DND-41 (cell line): ENCODE results near the gene DPP6.

Source experiments
- ATAC-seq: fragments of 200-7000 bp; cut with Tn5 transposase; 3 replicates; pipeline ENCODE4 v1.9.1; 2021; ENCODE audit warnings: low read depth; ENCODE audit not compliant: insufficient read depth
- DNase-seq: peaks from one replicate; pipeline ENCODE4 v3.0.0-alpha.2; 2020
- H2AFZ ChIP-seq: 2 replicates; pipeline ENCODE4 v1.6.0; 2012; ENCODE audit warnings: low read depth, low read length
- H3K27ac ChIP-seq: 2 replicates; pipeline ENCODE4 v1.5.1; 2012; ENCODE audit warnings: low read length, inconsistent platforms
- H3K27me3 ChIP-seq: fragments of 200-600 bp; sonication (generic); 2 replicates; pipeline ENCODE4 v1.6.0; 2012; ENCODE audit warnings: low read length, mild to moderate bottlenecking, inconsistent platforms; ENCODE audit not compliant: insufficient read depth, poor library complexity
- H3K36me3 ChIP-seq: 2 replicates; pipeline ENCODE4 v1.5.1; 2012; ENCODE audit warnings: low read length, inconsistent platforms; ENCODE audit not compliant: insufficient read depth
- H3K4me1 ChIP-seq: 2 replicates; pipeline ENCODE4 v1.5.1; 2012; ENCODE audit warnings: mild to moderate bottlenecking, low read length; ENCODE audit not compliant: insufficient read depth
- H3K4me2 ChIP-seq: 2 replicates; pipeline ENCODE4 v1.6.0; 2012; ENCODE audit warnings: mild to moderate bottlenecking, moderate library complexity, low read length, inconsistent platforms; ENCODE audit not compliant: insufficient read depth
- H3K4me3 ChIP-seq, 2 experiments: fragments of 200-600 bp in 1 of 2; shearing (Covaris generic) in 1 of 2; 2 replicates each; pipeline ENCODE4 v1.5.1; 2012 to 2016; ENCODE audit warnings: inconsistent platforms in 2 of 2, low read length in 2 of 2, mild to moderate bottlenecking in 2 of 2, low read depth in 1 of 2, moderate library complexity in 1 of 2
- H3K79me2 ChIP-seq: 2 replicates; pipeline ENCODE4 v1.6.0; 2012; ENCODE audit warnings: low read length, inconsistent platforms; ENCODE audit not compliant: insufficient read depth
- H3K9ac ChIP-seq: 2 replicates; pipeline ENCODE4 v1.6.0; 2012; ENCODE audit warnings: low read depth, mild to moderate bottlenecking, inconsistent platforms, low read length, moderate library complexity
- H3K9me3 ChIP-seq: 2 replicates; pipeline ENCODE4 v1.5.1; 2012; ENCODE audit warnings: low read length, moderate library complexity, mild to moderate bottlenecking, inconsistent platforms; ENCODE audit not compliant: insufficient read depth, severe bottlenecking
- H4K20me1 ChIP-seq: 2 replicates; pipeline ENCODE4 v1.6.0; 2012; ENCODE audit warnings: low read length; ENCODE audit not compliant: insufficient read depth
- EZH2 ChIP-seq: IDR thresholded peaks from 3 replicates; pipeline ENCODE4 v1.6.1; 2012; ENCODE audit warnings: borderline replicate concordance, low read depth, mild to moderate bottlenecking, moderate library complexity, low read length, inconsistent platforms; ENCODE audit not compliant: severe bottlenecking
- TF ChIP-seq, protein P1 (sequence below): IDR thresholded peaks from 2 replicates; pipeline ENCODE4 v1.5.1; 2012; ENCODE audit warnings: borderline replicate concordance, low read length, moderate library complexity, mild to moderate bottlenecking; ENCODE audit not compliant: poor library complexity, severe bottlenecking; ENCODE audit errors: extremely low read depth

Gene DPP6

GRCh38 chr7:154685564-154685901 is 633.3 kb downstream of the DPP6 start:
- Histone ChIP-seq H3K27me3 (no peaks in the 10 kb centered on the region), H3K9me3 (no peaks in the 10 kb centered on the region), H2AFZ (no peak overlapping the region), H3K27ac (no peak overlapping the region), H3K4me1 (no peaks in the 10 kb centered on the region), H3K4me3 (no peak overlapping the region), H3K36me3 (no peaks in the 10 kb centered on the region), H3K4me2 (no peak overlapping the region), H3K9ac (no peak overlapping the region), H4K20me1 (no peaks in the 10 kb centered on the region), H3K79me2 (no peaks in the 10 kb centered on the region)
- DNase-seq: no peak
- ATAC-seq: no peak
- no peak for TF ChIP-seq EZH2
- TF ChIP-seq, protein P1, sequence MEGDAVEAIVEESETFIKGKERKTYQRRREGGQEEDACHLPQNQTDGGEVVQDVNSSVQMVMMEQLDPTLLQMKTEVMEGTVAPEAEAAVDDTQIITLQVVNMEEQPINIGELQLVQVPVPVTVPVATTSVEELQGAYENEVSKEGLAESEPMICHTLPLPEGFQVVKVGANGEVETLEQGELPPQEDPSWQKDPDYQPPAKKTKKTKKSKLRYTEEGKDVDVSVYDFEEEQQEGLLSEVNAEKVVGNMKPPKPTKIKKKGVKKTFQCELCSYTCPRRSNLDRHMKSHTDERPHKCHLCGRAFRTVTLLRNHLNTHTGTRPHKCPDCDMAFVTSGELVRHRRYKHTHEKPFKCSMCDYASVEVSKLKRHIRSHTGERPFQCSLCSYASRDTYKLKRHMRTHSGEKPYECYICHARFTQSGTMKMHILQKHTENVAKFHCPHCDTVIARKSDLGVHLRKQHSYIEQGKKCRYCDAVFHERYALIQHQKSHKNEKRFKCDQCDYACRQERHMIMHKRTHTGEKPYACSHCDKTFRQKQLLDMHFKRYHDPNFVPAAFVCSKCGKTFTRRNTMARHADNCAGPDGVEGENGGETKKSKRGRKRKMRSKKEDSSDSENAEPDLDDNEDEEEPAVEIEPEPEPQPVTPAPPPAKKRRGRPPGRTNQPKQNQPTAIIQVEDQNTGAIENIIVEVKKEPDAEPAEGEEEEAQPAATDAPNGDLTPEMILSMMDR: no peak

- Histone ChIP-seq H3K27me3 (no peaks in the 10 kb centered on the region), H3K9me3 (no peaks in the 10 kb centered on the region), H3K4me1 (no peaks in the 10 kb centered on the region), H3K4me3 (no peak overlapping the region), H3K9ac (no peak overlapping the region), H2AFZ (no peak overlapping the region), H3K4me2 (no peak overlapping the region), H4K20me1 (no peaks in the 10 kb centered on the region), H3K36me3 (no peaks in the 10 kb centered on the region), H3K79me2 (no peaks in the 10 kb centered on the region), H3K27ac (no peak overlapping the region)
- ATAC-seq (no peak), DNase-seq (no peak)
- no peak for TF ChIP-seq EZH2
- TF ChIP-seq, protein P1: no peak
Measured at GRCh38 chr7:154686305-154686704, 634.1 kb downstream of the DPP6 start.

GRCh38 chr7:154688952-154689351 is 636.8 kb downstream of the DPP6 start:
- Histone ChIP-seq H3K9ac (no peak overlapping the region), H3K27me3 (no peaks in the 10 kb centered on the region), H3K36me3 (no peaks in the 10 kb centered on the region), H3K4me2 (no peak overlapping the region), H3K4me3 (no peak overlapping the region), H3K9me3 (no peaks in the 10 kb centered on the region), H3K79me2 (no peaks in the 10 kb centered on the region), H2AFZ (no peak overlapping the region), H3K4me1 (no peaks in the 10 kb centered on the region), H3K27ac (no peak overlapping the region), H4K20me1 (no peaks in the 10 kb centered on the region)
- DNase-seq (no peak), ATAC-seq (no peak)
- TF ChIP-seq, protein P1: no peak
- no peak for TF ChIP-seq EZH2

- no peak for DNase-seq
- H3K4me1 ChIP-seq: no peaks in the 10 kb centered on the region
- H3K36me3 ChIP-seq: no peaks in the 10 kb centered on the region
- H3K4me2 ChIP-seq: no peak overlapping the region
- no peak overlapping the region for H2AFZ ChIP-seq
- ATAC-seq: no peak
- H3K9me3 ChIP-seq: no peaks in the 10 kb centered on the region
- no peaks in the 10 kb centered on the region for H4K20me1 ChIP-seq
- H3K9ac ChIP-seq: no peak overlapping the region
- TF ChIP-seq, protein P1: no peak
- TF ChIP-seq EZH2: no peak
- H3K79me2 ChIP-seq: no peaks in the 10 kb centered on the region
- H3K4me3 ChIP-seq: no peak overlapping the region
- no peaks in the 10 kb centered on the region for H3K27me3 ChIP-seq
- H3K27ac ChIP-seq: no peak overlapping the region
Measured at GRCh38 chr7:154690411-154690810, 638.2 kb downstream of the DPP6 start.
